T1000 (cell line): ENCODE measurements around the gene MBNL2.

Experiments used
- DNase-seq: peaks from one replicate; lab custom pipeline; 2025; ENCODE audit warnings: mixed read lengths; lab: John Stamatoyannopoulos, UW

The MBNL2 gene

DNA sequence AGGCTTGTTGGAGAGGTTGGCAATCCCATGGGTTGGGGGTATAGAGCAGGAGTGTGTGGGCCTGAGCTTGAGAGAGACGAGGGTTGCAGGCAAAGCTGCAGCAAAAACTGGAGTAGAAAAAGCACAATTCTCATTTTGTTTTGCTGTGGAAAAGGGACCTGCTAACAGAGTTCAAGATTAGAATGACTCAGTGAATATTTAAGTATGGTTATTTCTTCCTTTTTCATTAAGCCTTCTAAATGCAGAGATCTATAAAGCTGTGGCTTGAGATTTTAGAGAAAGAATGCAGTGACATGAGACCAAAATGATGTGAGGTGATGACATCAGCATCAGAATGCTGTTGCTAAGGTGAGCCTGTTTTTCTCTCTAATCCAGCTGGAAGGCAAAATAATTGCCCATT lies 10.8 kb upstream of the MBNL2 start:
- DNase-seq: no peak

- DNase-seq: no peak
Observed at GRCh38 chr13:97212004-97212403, 10.1 kb upstream of the MBNL2 start.

GRCh38 chr13:97212601-97213040 lies 9.5 kb upstream of the MBNL2 start:
- DNase-seq: no peak

DNA sequence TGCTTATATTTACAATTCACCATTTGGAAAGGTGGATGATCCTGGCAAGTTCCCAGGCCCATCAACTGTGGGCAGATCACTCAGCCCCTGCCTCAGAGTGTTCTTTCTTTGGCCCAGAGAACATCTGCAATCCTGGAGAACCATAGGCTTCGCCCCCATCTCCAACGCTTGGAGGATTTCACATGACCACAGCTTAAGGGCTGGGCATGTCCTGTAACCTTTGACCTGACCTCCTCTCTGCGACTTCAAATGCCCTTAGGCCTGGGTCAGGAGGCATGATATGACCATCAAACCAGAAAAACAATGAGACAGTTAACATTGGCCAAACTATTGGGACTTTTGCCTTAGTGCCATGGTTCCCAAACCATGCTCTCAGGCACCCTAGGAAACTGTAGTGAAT lies 7.2 kb upstream of the MBNL2 start:
- DNase-seq: no peak

- DNase-seq: no peak
Observed at GRCh38 chr13:97215325-97215724, 6.8 kb upstream of the MBNL2 start.

- DNase-seq: no peak
Observed at GRCh38 chr13:97219226-97219625, 2.9 kb upstream of the MBNL2 start.

DNA sequence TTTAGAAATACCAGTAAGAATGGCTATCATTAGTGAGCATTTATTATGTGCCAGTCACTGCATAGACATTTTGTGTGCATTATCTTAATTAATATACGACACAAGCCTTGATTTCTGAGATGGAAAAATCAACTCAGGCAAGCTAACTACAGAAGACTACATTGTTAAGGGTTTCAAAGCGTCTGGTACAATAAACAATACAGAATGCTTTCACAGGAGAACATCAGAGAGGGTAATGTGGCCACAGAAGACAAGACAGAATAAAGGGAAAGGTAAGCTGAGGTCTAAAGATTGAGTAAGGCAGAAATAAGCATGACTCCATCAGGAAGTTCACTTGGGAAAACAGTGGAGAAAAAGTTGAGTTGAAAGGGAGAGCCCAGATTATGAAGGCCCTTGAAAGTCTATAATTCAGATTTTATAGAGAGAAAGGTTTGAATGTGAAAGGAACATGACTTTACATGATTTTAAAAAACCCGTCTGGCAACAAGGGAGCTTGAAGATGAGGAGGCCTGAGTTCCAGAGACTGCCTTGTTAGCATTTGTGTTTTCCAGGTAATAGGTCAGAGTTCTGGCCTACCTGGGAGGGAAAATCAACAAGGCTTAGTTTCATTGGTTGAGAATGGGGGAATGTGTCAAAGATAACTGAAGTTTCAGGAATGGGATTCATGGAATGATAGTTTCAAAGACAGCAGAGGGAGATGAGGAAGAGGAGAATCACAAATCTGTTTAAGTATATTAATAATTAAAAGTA lies 1.8 kb upstream of the MBNL2 start:
- DNase-seq: no peak

DNA sequence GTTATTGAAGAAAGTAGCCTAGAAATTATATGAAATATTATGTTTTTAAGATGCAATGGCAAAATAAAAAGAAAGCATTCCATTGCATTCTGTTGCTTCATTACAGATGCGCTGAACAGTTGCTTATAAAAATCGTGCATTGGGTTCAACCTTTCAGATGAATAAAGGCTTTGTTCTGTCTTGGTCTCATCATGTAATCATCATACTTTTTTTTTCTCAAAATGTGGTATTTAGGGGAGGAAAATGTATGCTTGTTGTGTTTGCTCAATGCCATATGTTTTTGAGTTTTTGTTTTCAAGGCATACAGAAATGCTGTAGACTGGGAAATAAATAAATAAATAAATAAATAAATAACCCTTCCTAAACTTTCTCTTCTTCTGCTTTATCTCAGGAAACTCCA lies 1.1 kb upstream of the MBNL2 start:
- no peak for DNase-seq

DNA sequence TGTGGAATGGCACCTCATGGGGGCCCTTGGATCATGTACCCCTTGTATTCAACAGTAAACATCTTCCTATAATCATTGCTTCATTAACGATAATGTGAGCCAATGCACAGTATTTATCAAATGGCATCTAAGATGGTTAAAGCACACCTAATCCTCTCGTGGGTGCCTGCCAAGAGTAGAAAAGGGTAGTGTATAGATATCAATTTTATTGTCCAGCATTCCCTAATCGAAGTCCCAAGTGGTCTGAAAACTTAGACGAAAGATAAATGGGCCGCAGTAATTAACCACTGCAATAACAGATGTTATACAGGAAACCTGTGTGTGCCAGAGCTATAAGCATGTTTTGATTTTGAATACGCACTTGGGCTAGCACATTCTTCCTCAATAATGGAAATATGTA lies 667 bp upstream of the MBNL2 start:
- no peak for DNase-seq

- DNase-seq: no peak
Observed at GRCh38 chr13:97223037-97223710, 1.0 kb downstream of the MBNL2 start.

GRCh38 chr13:97223711-97224541 lies 1.8 kb downstream of the MBNL2 start:
- DNase-seq: no peak

GRCh38 chr13:97224544-97225300 lies 2.6 kb downstream of the MBNL2 start:
- no peak for DNase-seq

- DNase-seq: no peak
Observed at GRCh38 chr13:97225533-97225932, 3.4 kb downstream of the MBNL2 start.

DNA sequence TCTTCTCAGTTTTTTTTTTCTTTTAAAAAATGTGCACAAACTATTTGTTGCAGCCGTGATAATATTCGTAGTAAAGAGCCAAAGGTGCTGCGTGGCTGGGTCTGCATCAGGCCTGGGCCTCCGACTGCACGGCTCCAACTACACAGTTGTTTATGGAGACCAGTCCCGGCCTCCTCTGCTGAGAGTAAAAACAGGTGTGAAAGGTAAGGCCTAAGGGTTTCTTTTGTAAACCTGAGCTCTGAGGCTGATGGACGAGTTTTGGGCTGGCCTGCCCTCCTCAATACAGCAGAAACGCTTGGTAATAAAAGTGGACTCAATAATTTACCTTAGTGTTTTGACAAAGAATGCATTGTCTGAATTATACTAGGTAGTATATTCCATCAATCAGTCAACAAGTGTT lies 3.9 kb downstream of the MBNL2 start:
- DNase-seq: no peak

DNA sequence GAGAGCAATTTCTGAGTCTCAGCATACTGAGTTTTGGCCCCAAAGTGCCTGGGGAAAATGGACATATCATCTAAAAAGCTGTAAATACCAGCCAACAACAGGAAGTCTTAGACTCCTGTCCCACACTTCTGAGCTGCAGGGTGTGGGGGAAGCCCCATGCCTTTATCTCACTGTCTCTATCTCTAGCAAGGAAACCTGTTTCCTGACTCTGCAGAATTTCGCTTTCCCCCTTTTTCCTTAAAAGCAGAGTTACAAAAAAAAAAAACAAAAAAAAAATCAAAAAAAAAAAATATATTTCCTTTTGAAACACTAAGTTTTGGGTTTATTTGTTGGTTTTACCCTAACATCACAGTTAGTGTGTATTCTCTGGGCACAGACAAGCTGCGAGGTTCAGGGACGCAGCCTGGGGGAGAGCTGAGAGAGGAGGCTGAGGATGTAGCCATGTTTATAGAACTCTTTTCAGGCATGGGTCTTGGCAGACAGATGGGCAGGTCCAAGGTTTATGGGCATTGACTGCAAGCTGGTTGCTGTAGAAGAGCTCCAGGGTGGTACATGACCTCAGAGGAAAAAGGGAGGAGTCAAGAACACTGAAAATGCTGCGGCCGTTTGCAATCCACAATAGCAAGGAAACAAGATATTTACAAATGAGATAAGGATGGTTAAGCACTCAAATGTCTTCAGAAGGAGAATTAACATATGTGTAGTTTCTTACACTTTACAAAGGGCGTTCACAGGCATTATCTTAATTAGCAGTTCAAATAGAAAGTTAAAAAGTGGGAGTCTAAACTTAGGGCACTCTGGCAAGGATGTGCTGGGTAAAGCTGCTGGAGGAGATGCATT lies 4.9 kb downstream of the MBNL2 start:
- DNase-seq: no peak

DNA sequence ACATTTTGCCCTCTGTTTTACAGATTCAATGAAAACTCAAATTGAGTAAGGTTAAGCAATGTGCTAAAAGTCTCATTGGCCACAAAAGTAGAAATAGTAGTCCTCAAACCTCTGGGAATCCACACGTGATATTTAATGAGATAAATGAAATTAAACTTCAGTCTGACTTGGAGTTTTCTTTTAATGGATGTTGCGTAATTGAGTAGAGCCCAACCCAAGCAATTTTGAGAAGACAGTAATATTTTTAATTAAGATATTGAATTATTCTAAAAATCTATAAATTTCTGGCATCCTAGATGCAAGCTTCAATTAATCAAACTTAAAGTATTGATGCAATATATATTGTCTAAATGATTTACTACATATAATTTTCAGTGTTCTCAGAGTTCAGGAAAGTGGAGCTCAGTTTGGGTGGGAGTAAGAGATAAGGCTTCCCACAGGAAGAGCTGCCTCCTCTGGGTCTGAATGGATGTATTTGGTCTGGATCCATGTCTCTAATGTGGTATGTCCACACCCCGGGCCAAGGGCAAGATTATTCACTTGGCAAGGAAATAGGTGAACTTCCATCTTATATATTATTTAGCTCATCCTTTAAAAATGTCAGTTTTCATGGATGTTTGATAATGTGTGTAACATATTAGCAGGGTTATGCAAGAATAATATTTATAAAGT lies 6.9 kb downstream of the MBNL2 start:
- DNase-seq: no peak

DNA sequence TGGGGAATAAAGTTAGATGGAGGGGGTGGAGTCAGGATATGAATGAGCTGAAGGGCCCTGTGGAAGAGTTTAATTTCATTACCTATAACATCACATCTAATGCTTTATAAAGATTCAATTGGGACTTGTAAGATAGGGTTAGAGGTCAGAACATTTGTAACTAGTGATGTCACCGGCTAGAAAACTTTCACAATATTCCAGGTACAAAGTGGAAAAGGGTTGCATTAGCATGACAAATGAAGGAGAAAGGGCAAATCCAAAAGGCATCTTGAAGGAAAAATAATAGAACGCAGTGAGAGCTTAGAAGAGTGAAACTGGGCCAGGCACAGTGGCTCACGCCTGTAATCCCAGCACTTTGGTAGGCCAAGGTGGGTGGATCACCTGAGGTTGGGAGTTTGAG lies 7.6 kb downstream of the MBNL2 start:
- no peak for DNase-seq

DNA sequence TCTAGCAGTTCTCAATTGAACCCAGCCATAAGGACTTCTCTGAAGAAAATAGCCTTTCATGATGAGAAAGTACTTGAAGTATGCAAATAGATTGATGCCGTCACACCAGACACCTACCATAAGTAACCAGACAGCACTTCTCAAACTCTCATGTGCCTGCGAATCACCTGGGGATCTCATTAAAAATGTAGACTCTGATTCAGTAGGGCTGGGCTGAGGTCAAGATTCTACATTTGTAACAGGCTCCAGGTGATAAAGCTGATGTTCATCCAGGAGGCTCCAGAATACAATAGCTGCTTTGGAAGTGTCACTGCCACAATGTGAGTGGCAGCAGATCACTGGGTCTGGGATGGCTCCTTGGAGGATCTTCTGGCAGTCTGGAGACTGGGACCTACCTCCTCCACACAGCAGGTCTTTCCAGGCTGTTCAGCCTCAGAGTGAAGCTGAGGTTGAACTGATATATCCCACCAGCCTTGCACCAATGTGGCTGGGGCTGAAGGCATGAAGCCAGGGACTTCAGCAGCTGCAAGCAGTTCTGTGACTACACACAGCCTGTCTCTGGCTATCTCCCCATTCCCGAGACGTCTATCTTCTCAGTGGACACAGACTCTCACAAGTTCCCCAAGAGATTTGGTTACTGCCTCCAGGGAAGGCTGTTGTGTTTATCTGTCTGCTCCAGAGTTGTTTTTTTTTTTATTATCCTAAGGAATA lies 9.1 kb downstream of the MBNL2 start:
- DNase-seq: no peak

DNA sequence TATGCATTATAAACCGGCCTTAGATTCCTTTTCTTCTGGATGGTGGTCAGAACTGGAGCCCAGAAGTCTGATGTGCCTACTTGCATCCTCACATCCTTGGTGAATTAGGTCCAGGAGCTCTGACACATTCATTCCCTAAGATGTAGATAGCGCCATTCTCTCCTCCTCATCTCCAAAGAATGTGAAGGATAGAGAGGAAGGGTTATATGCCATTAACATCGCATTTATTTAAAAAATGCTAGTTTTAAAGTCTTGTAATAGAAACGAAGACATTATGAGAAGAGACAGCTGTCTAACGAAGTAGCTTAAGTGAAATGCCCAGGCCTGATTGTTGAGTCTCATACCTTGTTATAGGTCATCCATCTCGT lies 9.7 kb downstream of the MBNL2 start:
- DNase-seq: no peak

DNA sequence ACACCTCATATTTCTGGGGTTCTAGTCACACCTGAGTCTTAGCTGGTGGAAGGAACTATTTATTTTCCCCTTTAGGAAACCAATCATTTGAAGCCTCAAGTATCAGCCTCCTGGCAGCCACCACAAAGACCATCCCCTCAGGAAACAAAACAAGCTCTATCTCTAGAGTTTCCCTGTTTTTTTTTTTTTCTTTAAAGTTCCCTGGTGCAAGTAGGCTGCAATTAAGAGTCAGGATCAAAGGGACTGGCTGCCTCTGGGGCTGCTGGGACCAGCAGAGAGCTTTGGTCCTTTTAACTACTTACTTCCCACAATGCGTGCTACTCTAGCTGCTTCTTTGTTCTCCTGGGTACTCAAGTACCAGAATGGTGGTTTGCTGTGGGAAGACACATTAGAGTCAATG lies 11.4 kb downstream of the MBNL2 start:
- DNase-seq: no peak
